Liver (tissue), 9 donors: ENCODE results near the gene MALAT1. TPM values are rescaled to one million over a fixed set of nuclear protein-coding genes. Genes with fewer than 3 reads are reported as not detected.

ENCODE experiments used
- DNase-seq: peaks from one replicate; pipeline ENCODE4 v3.0.0-alpha.2; 2017; ENCODE audit warnings: low spot score
- H3K27ac ChIP-seq, 2 donors: one replicate each; pipeline ENCODE4 v1.7.0; 2013; ENCODE audit warnings: inconsistent platforms in 2 of 2, low read length in 2 of 2, control low read depth in 1 of 2, low read depth in 1 of 2, mild to moderate bottlenecking in 1 of 2
- H3K27me3 ChIP-seq, 4 donors: one replicate each; pipeline versions ENCODE4 v1.6.1 to v1.7.0; 2013; ENCODE audit warnings: low read length in 3 of 4, inconsistent platforms in 1 of 4, mild to moderate bottlenecking in 1 of 4, moderate library complexity in 1 of 4; ENCODE audit not compliant: control insufficient read depth in 4 of 4, insufficient read depth in 4 of 4
- H3K36me3 ChIP-seq, 4 donors: one replicate each; pipeline versions ENCODE4 v1.6.1 to v1.7.0; 2013; ENCODE audit warnings: low read length in 3 of 4, mild to moderate bottlenecking in 3 of 4, low read depth in 1 of 4, moderate library complexity in 1 of 4; ENCODE audit not compliant: control insufficient read depth in 4 of 4, insufficient read depth in 3 of 4
- H3K4me1 ChIP-seq, 4 donors: one replicate each; pipeline versions ENCODE4 v1.6.1 to v1.7.0; 2013; ENCODE audit warnings: low read length in 3 of 4, mild to moderate bottlenecking in 3 of 4, moderate library complexity in 1 of 4; ENCODE audit not compliant: control insufficient read depth in 4 of 4, insufficient read depth in 4 of 4
- H3K4me3 ChIP-seq, 3 donors: one replicate each; pipeline versions ENCODE4 v1.6.1 to v1.7.0; 2013; ENCODE audit warnings: low read length in 3 of 3, control low read depth in 1 of 3, low read depth in 1 of 3, mild to moderate bottlenecking in 1 of 3
- H3K9ac ChIP-seq, 2 donors: one replicate each; pipeline ENCODE4 v1.7.0; 2013; ENCODE audit warnings: low read length in 2 of 2, mild to moderate bottlenecking in 2 of 2, moderate library complexity in 2 of 2, control low read depth in 1 of 2, low read depth in 1 of 2
- H3K9me3 ChIP-seq, 4 donors: one replicate each; pipeline versions ENCODE4 v1.6.1 to v1.7.0; 2013; ENCODE audit warnings: low read length in 3 of 4; ENCODE audit not compliant: control insufficient read depth in 4 of 4
- ATF3 ChIP-seq: IDR thresholded peaks from 2 replicates; pipeline ENCODE4 v1.6.1; 2016; ENCODE audit warnings: antibody characterized with exemption
- EGR1 ChIP-seq, 2 donors: IDR thresholded peaks; 2 replicates each; pipeline ENCODE4 v1.6.1; 2016 to 2018; ENCODE audit warnings: antibody characterized with exemption in 2 of 2, low read depth in 2 of 2
- FOXA2 ChIP-seq: IDR thresholded peaks from 2 replicates; pipeline ENCODE4 v1.6.1; 2016; ENCODE audit warnings: antibody characterized with exemption
- GABPA ChIP-seq, 2 donors: IDR thresholded peaks in 1 of 2; conservative IDR thresholded peaks in 1 of 2; 2 replicates each; pipeline ENCODE4 v1.6.1; 2016; ENCODE audit warnings: antibody characterized with exemption in 2 of 2, mild to moderate bottlenecking in 1 of 2, moderate library complexity in 1 of 2
- HNF4A ChIP-seq, 2 donors: conservative IDR thresholded peaks; 2 replicates each; pipeline ENCODE4 v1.6.1; 2016; ENCODE audit warnings: antibody characterized with exemption in 2 of 2, mild to moderate bottlenecking in 2 of 2
- HNF4G ChIP-seq: IDR thresholded peaks from 2 replicates; pipeline ENCODE4 v1.6.1; 2016; ENCODE audit warnings: antibody characterized with exemption
- JUND ChIP-seq, 2 donors: IDR thresholded peaks; 2 replicates each; pipeline ENCODE4 v1.6.1; 2016; ENCODE audit warnings: antibody characterized with exemption in 2 of 2
- MAX ChIP-seq: IDR thresholded peaks from 2 replicates; pipeline ENCODE4 v1.6.1; 2016; ENCODE audit warnings: antibody characterized with exemption
- RAD21 ChIP-seq, 2 donors: IDR thresholded peaks; 2 replicates each; pipeline ENCODE4 v1.6.1; 2016; ENCODE audit warnings: antibody characterized with exemption in 2 of 2, mild to moderate bottlenecking in 2 of 2
- REST ChIP-seq: IDR thresholded peaks from 2 replicates; pipeline ENCODE4 v1.6.1; 2016; ENCODE audit warnings: antibody characterized with exemption, mild to moderate bottlenecking
- RXRA ChIP-seq, 2 donors: IDR thresholded peaks; 2 replicates each; pipeline ENCODE4 v1.6.1; 2017 to 2018; ENCODE audit warnings: antibody characterized with exemption in 2 of 2, mild to moderate bottlenecking in 1 of 2
- SP1 ChIP-seq: IDR thresholded peaks from 2 replicates; pipeline ENCODE4 v1.6.1; 2018; ENCODE audit warnings: antibody characterized with exemption, mild to moderate bottlenecking
- WGBS: extraction: QIAGEN DNeasy Blood & Tissue Kit; methylation state at CpG from one replicate; pipeline ENCODE4 v1.1.7; 2013; 5-methylcytosine and 5-hydroxymethylcytosine counted together
- polyA plus RNA-seq, 2 donors: library from polyadenylated mRNA; stranded (reverse) in 1 of 2; unstranded in 1 of 2; fragments of 200-250 nt in 1 of 2; fragments of >200 nt in 1 of 2; fragmentation: Nextera tagmentation in 1 of 2; extraction: Ambion mirVana in 1 of 2; gene quantifications; one replicate each; pipeline versions ENCODE4 v1.2.1 to v1.2.3, GENCODE V29; 2013 to 2015
- total RNA-seq, 2 donors: library from RNA; depleted of rRNA; stranded (reverse); fragments of >200 nt; gene quantifications; one replicate each; pipeline ENCODE4 v1.2.3, GENCODE V29; 2014
- TF ChIP-seq, protein P1 (sequence below): fragments of 150-350 bp; IDR thresholded peaks from 2 replicates; pipeline ENCODE4 v1.5.1; 2017; ENCODE audit warnings: improper control_type of control experiment, low read depth, low read length; ENCODE audit not compliant: missing input control
- donor health status: healthy.
- donor health status: healthy.
- donor health status: healthy.
- donor health status: healthy.
- donor health status: healthy.

Gene MALAT1
- total and polyA plus RNA-seq, 4 donors, result 11.9 to 8,306 (median 3,778) TPM

GRCh38 chr11:65554057-65554818, 55.4 kb downstream of the MALAT1 start:
- no peak for DNase-seq
- Histone ChIP-seq H3K9ac (no peak overlapping the region), H3K36me3 (peaks cover 0 to 4% (median 0%) of the 10 kb centered on the region in 4 donors), H3K4me1 (peaks cover 9 to 45% (median 24%) of the 10 kb centered on the region in 4 donors), H3K27me3 (no peaks in the 10 kb centered on the region), H3K9me3 (no peaks in the 10 kb centered on the region), H3K27ac (no peak overlapping the region), H3K4me3 (no peak overlapping the region)
- WGBS, result 90% methylated on average over 27 of the region's 27 CpGs
- TF ChIP-seq GABPA (IDR thresholded peaks at IDR 0.05 in 1 of 2, conservative IDR thresholded peaks at IDR 0.05 in 1 of 2) (no peak), EGR1 (IDR thresholded peaks at IDR 0.05; ENCODE audit: low read depth in 2 of 2) (no peak), RXRA (IDR thresholded peaks at IDR 0.05) (no peak), RAD21 (IDR thresholded peaks at IDR 0.05) (no peak), SP1 (no peak), JUND (IDR thresholded peaks at IDR 0.05) (no peak), REST (no peak), ATF3 (no peak)
- TF ChIP-seq, protein P1, sequence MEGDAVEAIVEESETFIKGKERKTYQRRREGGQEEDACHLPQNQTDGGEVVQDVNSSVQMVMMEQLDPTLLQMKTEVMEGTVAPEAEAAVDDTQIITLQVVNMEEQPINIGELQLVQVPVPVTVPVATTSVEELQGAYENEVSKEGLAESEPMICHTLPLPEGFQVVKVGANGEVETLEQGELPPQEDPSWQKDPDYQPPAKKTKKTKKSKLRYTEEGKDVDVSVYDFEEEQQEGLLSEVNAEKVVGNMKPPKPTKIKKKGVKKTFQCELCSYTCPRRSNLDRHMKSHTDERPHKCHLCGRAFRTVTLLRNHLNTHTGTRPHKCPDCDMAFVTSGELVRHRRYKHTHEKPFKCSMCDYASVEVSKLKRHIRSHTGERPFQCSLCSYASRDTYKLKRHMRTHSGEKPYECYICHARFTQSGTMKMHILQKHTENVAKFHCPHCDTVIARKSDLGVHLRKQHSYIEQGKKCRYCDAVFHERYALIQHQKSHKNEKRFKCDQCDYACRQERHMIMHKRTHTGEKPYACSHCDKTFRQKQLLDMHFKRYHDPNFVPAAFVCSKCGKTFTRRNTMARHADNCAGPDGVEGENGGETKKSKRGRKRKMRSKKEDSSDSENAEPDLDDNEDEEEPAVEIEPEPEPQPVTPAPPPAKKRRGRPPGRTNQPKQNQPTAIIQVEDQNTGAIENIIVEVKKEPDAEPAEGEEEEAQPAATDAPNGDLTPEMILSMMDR, result no peak

GRCh38 chr11:65554842-65555430, 56.1 kb downstream of the MALAT1 start:
- H3K9me3 ChIP-seq, result no peaks in the 10 kb centered on the region
- WGBS, result 94% methylated on average over 4 of the region's 4 CpGs
- DNase-seq, result no peak
- peaks cover 9 to 51% (median 24%) of the 10 kb centered on the region in 4 donors for H3K4me1 ChIP-seq
- peak overlapping the region in 1 of 2 donors; percentile 19 for H3K27ac ChIP-seq
- H3K4me3 ChIP-seq, result no peak overlapping the region
- H3K36me3 ChIP-seq, result peaks cover 0 to 4% (median 0%) of the 10 kb centered on the region in 4 donors
- H3K27me3 ChIP-seq, result no peaks in the 10 kb centered on the region
- H3K9ac ChIP-seq, result peak overlapping the region in 1 of 2 donors; percentile 47
- no peak for TF ChIP-seq RXRA (IDR thresholded peaks at IDR 0.05)
- TF ChIP-seq REST, result no peak
- TF ChIP-seq FOXA2, result no peak
- TF ChIP-seq MAX, result no peak
- TF ChIP-seq GABPA (IDR thresholded peaks at IDR 0.05 in 1 of 2, conservative IDR thresholded peaks at IDR 0.05 in 1 of 2), result no peak
- TF ChIP-seq HNF4G, result no peak
- TF ChIP-seq HNF4A (conservative IDR thresholded peaks at IDR 0.05), result no peak
- TF ChIP-seq ATF3, result no peak
- TF ChIP-seq EGR1 (IDR thresholded peaks at IDR 0.05; ENCODE audit: low read depth in 2 of 2), result no peak
